Measurements from ENCODE around the gene HDAC9.

GRCh38 chr7:19020711-19021110, 525.2 kb downstream of the HDAC9 start:
- TF ChIP-seq CTCF (IDR thresholded peaks at IDR 0.05), result no peak
- TF ChIP-seq EP300 (IDR thresholded peaks at IDR 0.05), result no peak
- no peak for TF ChIP-seq POLR2A (IDR thresholded peaks at IDR 0.05)
- no peak for TF ChIP-seq POLR2AphosphoS5 (IDR thresholded peaks at IDR 0.05)
